GM18870 (cell line): ENCODE results near the gene BARHL2.

ENCODE experiments used
- ATAC-seq: cut with Tn5 transposase; IDR thresholded peaks from one replicate; pipeline ENCODE4 v1.9.1; 2021; ENCODE audit warnings: moderate library complexity; ENCODE audit not compliant: unreplicated experiment

Gene BARHL2

GRCh38 chr1:90724926-90725656, 8.0 kb upstream of the BARHL2 start:
- no peak for ATAC-seq

DNA sequence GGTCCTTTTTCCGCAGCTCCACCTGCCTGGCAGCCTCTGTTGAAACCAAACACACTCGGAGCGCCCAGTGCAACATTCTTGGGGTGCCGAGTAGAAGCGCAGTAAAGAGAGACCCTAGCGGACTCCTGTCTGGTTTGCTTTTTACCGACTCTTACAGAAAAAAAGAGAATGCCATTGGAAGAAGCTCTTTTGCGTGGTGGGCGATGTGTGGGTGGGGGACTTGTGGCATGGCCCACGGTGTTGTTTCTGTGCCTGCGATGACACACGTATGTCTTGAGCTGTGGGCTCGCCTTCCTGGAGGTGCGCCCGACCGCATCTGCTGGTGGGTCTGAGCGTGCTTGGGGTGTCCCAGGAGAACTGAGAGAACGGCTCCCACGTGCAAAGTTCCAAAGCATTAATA, 7.3 kb upstream of the BARHL2 start:
- ATAC-seq, result no peak

DNA sequence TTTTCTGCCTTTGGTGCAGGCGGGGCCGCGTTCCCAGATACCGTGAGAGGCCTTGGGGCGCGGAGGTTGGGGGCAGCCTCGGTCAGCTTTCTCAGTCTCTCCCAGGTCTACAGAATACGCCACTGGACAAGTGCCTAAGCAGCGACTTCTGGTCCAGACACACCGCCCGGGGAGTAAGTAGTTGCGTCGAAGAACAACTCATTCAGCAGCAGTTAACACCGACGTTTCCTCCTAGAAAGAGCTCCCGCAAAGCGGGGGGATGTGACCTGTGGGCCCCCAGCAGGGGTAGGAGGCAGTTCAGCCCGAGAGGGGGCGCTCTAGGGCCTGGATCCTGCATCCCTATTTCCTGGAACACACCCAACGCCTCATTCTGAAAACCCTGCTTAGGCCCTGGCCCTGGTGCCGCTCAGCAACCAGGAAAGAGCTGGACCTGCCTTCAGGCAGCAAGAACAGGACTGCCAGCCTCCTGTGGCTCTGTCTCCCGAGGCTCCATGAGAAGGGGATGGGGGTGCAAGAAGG, 6.5 kb upstream of the BARHL2 start:
- no peak for ATAC-seq

DNA sequence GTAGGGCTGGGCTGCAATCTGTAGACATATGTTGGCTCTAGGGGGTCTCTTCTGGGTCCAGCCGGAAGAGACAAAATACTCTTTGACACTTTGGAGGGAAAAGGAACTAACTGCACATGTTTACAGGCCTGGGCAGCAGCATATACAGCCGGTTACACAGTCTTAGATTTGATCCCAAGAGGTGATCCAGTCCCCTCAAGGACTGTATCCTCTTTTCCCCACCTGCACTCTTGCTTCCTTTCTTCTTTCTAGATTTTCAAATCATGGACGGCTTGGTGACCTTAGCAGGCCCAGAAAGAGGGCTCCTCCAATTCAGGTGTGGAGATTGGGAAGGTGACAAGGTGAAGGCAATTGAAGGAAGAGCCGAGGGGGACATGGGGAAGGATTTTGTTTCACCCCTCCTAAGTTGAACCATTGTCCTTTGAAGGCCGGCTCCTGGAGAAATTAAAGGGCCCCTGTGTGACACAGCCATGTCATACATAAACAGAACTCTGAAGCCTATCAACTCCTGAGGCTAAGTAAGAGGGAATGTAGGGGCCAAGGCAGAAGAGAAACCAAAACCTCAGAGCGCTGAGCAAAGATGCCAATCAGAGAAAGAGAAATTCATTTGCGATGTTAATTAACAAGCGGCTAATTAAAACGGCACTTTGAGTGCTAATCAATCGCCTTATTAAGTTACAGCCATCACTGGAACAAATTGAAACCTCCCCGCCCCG, 5.9 kb upstream of the BARHL2 start:
- ATAC-seq, result no peak

DNA sequence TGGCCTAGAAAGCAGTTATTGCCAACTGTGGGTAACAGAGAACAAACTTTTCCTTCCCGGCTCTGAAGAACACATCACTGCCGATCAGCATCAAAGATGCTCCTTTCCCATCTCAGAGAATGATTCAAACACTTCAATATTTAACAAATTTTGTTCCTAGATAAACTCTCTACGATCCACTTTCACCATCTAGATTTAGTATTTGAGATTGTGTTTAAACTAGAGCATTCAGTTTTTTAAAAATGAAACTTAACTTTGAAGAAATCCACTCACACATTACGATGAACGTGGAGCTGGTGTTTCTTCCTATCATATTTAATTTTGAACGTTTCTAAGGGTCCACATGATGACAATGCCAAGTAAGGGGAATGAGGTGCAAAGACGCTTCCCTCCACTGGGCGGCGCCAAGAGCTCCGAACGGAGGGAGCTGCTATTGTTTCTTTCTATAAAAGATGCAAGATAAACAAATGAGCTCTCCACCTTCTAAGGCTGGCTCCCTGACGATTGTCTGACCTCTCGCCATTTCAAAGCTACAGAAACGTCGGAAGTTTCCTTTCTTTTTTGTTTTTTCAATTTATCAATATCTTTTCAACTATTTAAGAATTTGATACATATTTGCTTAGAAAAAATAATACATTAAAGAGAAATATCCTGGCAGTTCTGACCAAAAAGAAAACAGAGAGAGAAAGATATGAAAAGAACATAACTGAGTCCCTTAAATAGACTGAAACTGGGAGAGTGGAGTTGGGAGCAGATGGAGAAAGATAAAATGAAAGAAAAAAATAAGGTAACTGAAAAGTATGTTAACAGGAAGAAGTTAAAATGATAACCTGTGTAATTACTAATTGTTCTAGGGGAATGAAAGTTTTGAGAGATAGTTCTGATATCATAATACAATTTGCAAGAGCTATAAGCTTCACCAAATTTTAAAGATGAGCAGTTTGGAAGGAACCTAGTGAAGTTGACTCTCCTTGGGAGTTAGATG, 4.4 kb upstream of the BARHL2 start:
- peak; percentile 46 for ATAC-seq

GRCh38 chr1:90720145-90720636, 3.1 kb upstream of the BARHL2 start:
- no peak for ATAC-seq

GRCh38 chr1:90719330-90720144, 2.4 kb upstream of the BARHL2 start:
- no peak for ATAC-seq

DNA sequence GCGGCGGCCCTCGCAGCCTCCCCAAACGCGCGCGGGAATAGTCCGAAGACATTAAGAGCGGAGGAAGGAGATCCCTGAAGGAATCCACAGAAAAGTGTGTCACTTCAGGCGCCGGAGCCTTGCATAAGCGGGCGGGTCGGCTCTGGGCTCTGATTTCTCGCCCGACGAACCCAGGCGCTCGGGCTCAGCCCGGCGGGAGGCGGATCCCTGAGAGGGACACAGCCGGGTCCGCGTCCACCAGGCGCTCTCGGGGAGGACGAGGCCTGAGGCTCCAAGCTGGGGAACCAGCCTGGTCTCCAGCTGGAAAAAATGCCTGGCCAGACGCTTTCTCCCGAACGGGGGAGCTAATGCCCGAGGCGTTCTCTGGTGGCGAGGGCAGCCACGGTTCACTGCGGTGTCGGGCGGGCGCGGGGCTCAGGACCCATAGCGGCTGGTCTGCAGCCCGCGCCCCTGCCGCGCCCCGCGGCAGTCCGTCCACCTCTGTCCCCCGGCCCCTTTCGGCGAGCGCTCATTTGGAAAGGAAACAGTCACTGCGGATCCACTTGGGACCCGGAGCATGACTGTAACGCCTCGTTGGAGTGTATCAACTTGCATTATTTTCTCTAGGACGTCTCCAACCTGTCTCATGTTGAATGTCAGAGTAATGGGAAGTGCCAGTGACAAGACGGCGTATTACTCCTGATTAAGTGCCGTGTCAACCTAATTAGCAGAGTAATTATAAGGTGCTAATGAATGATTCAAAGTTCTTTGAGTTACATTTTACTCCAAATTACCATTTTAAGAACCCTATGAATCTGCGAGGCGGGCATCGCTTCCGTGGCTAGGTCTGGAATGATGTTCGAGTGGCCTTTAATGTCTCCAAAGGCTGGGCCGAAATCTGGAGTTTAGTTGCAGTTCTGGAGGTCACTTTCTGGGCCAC, 1.6 kb upstream of the BARHL2 start:
- no peak for ATAC-seq

DNA sequence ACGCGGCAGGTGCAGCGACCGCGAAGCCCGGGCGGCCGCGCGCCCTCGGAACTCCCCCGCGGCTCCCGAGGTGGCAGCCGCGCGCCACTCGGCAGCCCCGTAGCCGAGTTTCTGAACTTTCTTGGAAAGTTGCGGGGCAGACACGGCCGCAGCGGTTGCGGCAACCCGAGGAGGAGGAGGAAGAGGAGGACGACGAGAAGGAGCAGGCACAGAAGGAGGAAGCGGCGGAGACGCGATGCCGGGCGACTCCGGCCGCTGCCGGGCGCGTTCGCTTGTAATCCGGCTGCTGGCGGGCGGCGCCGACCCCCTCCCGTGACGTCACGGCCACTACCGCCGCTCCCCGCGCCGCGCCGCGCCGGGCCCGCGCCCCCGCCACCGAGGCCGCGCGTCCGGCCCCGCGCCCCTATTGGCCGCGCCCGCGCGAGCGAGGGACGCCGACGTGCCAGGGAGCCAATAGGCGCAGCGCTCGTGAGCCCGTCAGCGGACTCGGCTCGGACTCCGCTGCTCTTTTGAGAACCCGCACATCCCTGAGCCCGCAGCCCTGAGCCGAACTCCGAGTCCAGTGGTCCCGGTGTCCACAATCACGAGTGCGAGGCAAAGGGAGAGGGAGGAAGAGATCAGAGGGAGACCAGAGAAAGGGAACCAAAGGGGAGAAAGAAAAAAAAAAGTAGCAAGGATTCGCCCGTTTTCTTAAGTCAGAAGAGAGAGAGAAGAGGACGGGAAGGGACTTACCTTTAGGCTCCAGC, 736 bp upstream of the BARHL2 start:
- ATAC-seq, result no peak

DNA sequence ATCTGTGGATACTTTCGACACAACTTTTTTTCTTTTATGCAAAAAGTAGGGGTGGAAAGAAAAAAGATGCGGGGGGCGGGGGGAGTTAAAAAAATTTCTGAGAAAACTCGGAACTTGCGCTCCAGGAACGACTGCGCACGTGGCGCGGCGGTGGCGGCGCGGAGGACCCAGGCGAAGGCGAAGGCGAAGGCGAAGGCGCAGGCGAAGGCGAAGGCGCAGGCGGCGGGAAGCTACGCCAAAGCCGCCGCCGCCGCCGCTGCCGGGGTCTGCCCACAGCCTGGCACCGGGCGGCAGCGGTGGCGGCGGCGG, 208 bp upstream of the BARHL2 start:
- no peak for ATAC-seq

DNA sequence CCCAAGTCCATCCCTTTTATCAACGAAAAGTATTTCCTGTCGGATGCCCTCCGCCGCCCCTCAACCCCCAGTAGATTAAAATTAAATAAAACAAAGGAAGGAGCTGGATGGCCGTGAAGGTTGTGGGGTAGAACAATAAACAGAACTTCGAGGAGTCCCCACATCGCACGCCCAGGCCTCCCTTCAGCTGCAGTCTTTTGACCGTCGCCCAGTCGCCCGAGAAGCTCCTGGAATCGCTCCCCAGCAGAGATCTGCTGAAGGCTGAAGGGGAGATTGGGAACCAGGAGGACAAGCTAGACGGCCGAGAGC, 905 bp downstream of the BARHL2 start:
- no peak for ATAC-seq

DNA sequence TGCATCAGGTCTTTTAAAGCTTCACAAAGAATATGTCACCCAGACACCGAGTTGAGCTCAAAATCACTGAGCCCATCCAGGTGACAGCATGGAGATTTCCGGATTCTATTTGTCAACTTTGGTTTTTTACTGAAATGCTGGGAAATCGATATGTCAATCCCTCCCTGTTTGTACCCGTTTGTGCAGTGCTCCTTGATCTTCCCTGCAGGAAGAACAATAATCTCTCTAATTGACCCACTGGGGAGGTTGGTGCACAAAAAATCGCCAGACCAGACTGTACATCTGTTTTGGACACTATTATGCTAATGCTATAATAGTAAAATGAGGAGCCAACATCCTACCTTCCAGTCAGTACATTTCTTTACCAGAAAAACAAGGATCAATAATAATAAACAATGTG, 1.8 kb downstream of the BARHL2 start:
- no peak for ATAC-seq

- no peak for ATAC-seq
These were observed 2.6 kb downstream of the BARHL2 start for GRCh38 chr1:90714521-90714951.

DNA sequence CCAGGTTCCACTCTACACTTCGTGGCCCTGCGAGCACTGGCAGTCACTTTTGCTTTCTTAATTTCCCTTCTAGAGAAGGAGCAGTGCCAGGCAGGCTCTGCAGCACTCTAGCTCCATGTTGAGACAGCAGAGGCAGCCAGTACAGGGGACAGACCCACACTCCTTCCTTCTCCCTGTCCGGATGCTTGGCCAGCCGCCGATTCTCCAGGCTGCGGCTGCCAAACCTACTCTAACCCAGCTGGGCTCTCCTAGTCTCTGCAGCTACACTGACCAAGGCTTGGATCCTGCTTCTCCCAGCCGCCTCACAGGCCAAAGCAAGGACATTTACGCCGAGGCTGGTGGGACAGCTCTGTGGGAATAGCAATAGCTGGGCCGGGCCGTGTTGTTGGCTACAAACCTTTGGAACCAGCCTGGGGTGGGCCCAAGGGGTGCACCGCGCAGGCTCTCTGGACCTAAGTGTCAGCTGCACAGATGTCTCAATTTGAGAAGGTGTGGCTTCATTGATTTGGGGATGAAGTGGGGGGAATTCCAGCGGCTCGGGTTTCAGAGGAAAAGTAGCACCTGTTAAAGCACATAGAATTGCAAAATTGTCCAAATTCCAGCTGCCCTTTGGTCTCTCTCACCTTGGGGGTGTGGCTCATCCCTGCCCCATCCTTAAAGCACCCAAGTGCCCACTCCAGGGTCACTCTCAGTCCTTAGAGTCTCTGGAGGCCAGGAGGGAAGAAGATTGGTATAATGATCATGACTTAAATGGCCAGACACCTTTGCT, 3.2 kb downstream of the BARHL2 start:
- no peak for ATAC-seq

- ATAC-seq, result no peak
These were observed 4.0 kb downstream of the BARHL2 start for GRCh38 chr1:90712915-90713730.

GRCh38 chr1:90712153-90712856, 4.8 kb downstream of the BARHL2 start:
- ATAC-seq, result no peak

DNA sequence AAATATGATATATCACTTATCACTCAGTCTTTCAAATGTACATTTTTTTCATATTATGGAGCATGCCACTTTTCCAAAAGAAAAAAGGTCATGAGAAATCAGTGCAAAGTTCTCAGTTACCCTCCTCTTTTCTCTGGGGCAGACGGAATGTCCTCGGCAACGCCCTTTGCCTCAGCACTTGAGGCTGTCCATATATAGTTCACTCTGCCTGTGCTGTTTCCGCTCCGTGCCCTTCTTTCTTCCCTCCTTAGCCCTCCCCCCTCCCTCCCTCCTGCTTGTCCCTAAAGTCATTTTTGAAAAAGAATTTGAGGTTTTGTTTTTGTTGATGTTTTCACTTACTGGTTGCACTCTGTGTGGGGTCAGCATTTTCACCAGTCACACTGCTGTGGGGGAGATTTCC, 5.4 kb downstream of the BARHL2 start:
- no peak for ATAC-seq
